Measurements from ENCODE around the gene CAB39. TPM values are rescaled to one million over a fixed set of nuclear protein-coding genes. Genes with fewer than 3 reads are reported as not detected.
"Not testable (repeated sequence)": the region's sequence is repeated elsewhere in the genome, so short reads cannot be mapped to it uniquely, and the experiment has no call there.

The CAB39 gene
- total and polyA plus RNA-seq, 2 donors (not counting 1 experiment from before 2014, with no cell fraction given) = 21.7 to 75.7 TPM

GRCh38 chr2:230700447-230700846 lies 12.2 kb upstream of the CAB39 start:
- DNase-seq (no peak), ATAC-seq (ENCODE audit: low read depth) (no peak)
- Histone ChIP-seq H3K79me2 (ENCODE audit: control insufficient read depth, insufficient read depth, low read length) (no peaks in the 10 kb centered on the region), H3K36me3 (replicated peaks in 1 of 2; ENCODE audit: control extremely low read depth in 1 of 2, control insufficient read depth in 1 of 2, extremely low read depth in 1 of 2, insufficient read depth in 2 of 2, low read length in 1 of 2) (no peaks in the 10 kb centered on the region), H3K9me3 (ENCODE audit: control extremely low read depth in 1 of 3, control insufficient read depth in 2 of 3, insufficient read depth in 1 of 3, low read length in 2 of 3) (peaks cover 0 to 14% (median 8%) of the 10 kb centered on the region in 3 donors), H3K27me3 (replicated peaks in 1 of 4; ENCODE audit: control extremely low read depth in 1 of 4, control insufficient read depth in 3 of 4, insufficient read depth in 4 of 4, low read length in 3 of 4) (no peaks in the 10 kb centered on the region), H3K4me2 (replicated peaks; ENCODE audit: low read depth, low read length, poor library complexity, severe bottlenecking) (no peak overlapping the region), H3K9ac (ENCODE audit: low read length) (no peak overlapping the region), H3K4me3 (ENCODE audit: control extremely low read depth in 1 of 5, extremely low read depth in 1 of 5, insufficient read depth in 1 of 5, low read depth in 2 of 5, low read length in 4 of 5) (no peak overlapping the region), H3K27ac (ENCODE audit: low read length in 2 of 2) (no peak overlapping the region), H4K20me1 (ENCODE audit: control insufficient read depth, insufficient read depth, low read length, poor library complexity, severe bottlenecking) (no peaks in the 10 kb centered on the region), H3K4me1 (ENCODE audit: control insufficient read depth in 2 of 2, insufficient read depth in 2 of 2, low read length in 2 of 2) (no peaks in the 10 kb centered on the region), H2AFZ (ENCODE audit: insufficient read depth, low read depth, low read length, poor library complexity, severe bottlenecking) (no peak overlapping the region)
- H3K27ac Mint-ChIP-seq = no peak overlapping the region
- H3K4me1 Mint-ChIP-seq = no peaks in the 10 kb centered on the region
- TF ChIP-seq, protein P1, sequence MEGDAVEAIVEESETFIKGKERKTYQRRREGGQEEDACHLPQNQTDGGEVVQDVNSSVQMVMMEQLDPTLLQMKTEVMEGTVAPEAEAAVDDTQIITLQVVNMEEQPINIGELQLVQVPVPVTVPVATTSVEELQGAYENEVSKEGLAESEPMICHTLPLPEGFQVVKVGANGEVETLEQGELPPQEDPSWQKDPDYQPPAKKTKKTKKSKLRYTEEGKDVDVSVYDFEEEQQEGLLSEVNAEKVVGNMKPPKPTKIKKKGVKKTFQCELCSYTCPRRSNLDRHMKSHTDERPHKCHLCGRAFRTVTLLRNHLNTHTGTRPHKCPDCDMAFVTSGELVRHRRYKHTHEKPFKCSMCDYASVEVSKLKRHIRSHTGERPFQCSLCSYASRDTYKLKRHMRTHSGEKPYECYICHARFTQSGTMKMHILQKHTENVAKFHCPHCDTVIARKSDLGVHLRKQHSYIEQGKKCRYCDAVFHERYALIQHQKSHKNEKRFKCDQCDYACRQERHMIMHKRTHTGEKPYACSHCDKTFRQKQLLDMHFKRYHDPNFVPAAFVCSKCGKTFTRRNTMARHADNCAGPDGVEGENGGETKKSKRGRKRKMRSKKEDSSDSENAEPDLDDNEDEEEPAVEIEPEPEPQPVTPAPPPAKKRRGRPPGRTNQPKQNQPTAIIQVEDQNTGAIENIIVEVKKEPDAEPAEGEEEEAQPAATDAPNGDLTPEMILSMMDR (IDR thresholded peaks at IDR 0.05) = no peak
- no peak for TF ChIP-seq EZH2 (IDR thresholded peaks at IDR 0.05; ENCODE audit: borderline replicate concordance, insufficient read depth, low read depth, low read length, poor library complexity, severe bottlenecking)
- H3K4me3 Mint-ChIP-seq = no peak overlapping the region
- CTCF ChIA-PET = no interaction called here
- POLR2A ChIA-PET = no interaction called here
- peaks cover 7% of the 10 kb centered on the region for H3K9me3 Mint-ChIP-seq (ENCODE audit: insufficient read depth)
- H3K27me3 Mint-ChIP-seq = no peaks in the 10 kb centered on the region
- intact Hi-C loops (cut with micrococcal nuclease) = no loop called here

GRCh38 chr2:230701308-230701707 lies 11.3 kb upstream of the CAB39 start:
- DNase-seq = no peak
- no CpG with 5 or more reads among the region's 3 CpGs for WGBS (ENCODE audit: insufficient coverage)
- H3K9ac ChIP-seq (ENCODE audit: low read length) = no peak overlapping the region
- no peaks in the 10 kb centered on the region for H3K4me1 ChIP-seq (ENCODE audit: control insufficient read depth in 2 of 2, insufficient read depth in 2 of 2, low read length in 2 of 2)
- POLR2A ChIA-PET = interaction anchor here (0.7 kb wide), 1 partner anchor 31 kb away, joined by 3 read pairs; no protein-coding TSS in a partner anchor
- no peak for ATAC-seq (ENCODE audit: low read depth)
- TF ChIP-seq, protein P1 (IDR thresholded peaks at IDR 0.05) = no peak
- TF ChIP-seq EZH2 (IDR thresholded peaks at IDR 0.05; ENCODE audit: borderline replicate concordance, insufficient read depth, low read depth, low read length, poor library complexity, severe bottlenecking) = no peak
- H3K9me3 ChIP-seq (ENCODE audit: control extremely low read depth in 1 of 3, control insufficient read depth in 2 of 3, insufficient read depth in 1 of 3, low read length in 2 of 3) = peaks cover 0 to 14% (median 8%) of the 10 kb centered on the region in 3 donors
- CTCF ChIA-PET = interaction anchor here (0.9 kb wide), 1 partner anchor 1648 kb away, joined by 3 read pairs; no protein-coding TSS in a partner anchor
- H3K4me3 ChIP-seq (ENCODE audit: control extremely low read depth in 1 of 5, extremely low read depth in 1 of 5, insufficient read depth in 1 of 5, low read depth in 2 of 5, low read length in 4 of 5) = no peak overlapping the region
- Mint-ChIP-seq H3K27ac (no peak overlapping the region), H3K9me3 (ENCODE audit: insufficient read depth) (peaks cover 7% of the 10 kb centered on the region), H3K4me3 (no peak overlapping the region), H3K27me3 (no peaks in the 10 kb centered on the region), H3K4me1 (no peaks in the 10 kb centered on the region)
- H3K27ac ChIP-seq (ENCODE audit: low read length in 2 of 2) = no peak overlapping the region
- H3K4me2 ChIP-seq (replicated peaks; ENCODE audit: low read depth, low read length, poor library complexity, severe bottlenecking) = no peak overlapping the region
- H3K79me2 ChIP-seq (ENCODE audit: control insufficient read depth, insufficient read depth, low read length) = no peaks in the 10 kb centered on the region
- intact Hi-C loops (cut with micrococcal nuclease) = no loop called here
- no peaks in the 10 kb centered on the region for H3K27me3 ChIP-seq (replicated peaks in 1 of 4; ENCODE audit: control extremely low read depth in 1 of 4, control insufficient read depth in 3 of 4, insufficient read depth in 4 of 4, low read length in 3 of 4)
- no peaks in the 10 kb centered on the region for H4K20me1 ChIP-seq (ENCODE audit: control insufficient read depth, insufficient read depth, low read length, poor library complexity, severe bottlenecking)
- no peaks in the 10 kb centered on the region for H3K36me3 ChIP-seq (replicated peaks in 1 of 2; ENCODE audit: control extremely low read depth in 1 of 2, control insufficient read depth in 1 of 2, extremely low read depth in 1 of 2, insufficient read depth in 2 of 2, low read length in 1 of 2)
- H2AFZ ChIP-seq (ENCODE audit: insufficient read depth, low read depth, low read length, poor library complexity, severe bottlenecking) = no peak overlapping the region

DNA sequence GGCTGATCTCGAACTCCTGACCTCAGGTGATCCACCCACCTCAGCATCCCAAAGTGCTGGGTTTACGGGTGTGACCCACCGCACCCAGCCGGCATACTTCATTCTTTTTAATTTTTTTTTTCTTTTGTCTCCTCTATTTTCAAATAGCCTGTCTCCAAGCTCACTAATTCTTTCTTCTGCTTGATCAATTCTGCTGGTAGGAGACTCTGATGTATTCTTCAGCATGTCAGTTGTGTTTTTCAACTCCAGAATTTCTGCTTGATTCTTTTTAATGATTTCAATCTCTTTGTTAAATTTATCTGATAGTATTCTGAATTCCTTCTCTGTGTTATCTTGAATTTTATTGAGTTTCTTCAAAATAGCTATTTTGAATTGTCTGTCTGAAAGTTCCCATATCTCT lies 10.2 kb upstream of the CAB39 start:
- POLR2A ChIA-PET; CTCF ChIA-PET; H3K9me3 Mint-ChIP-seq (ENCODE audit: insufficient read depth): not testable (repeated sequence)

More for the DNA sequence above, 10.2 kb upstream of the CAB39 start:
- H2AFZ ChIP-seq (ENCODE audit: insufficient read depth, low read depth, low read length, poor library complexity, severe bottlenecking); H3K9ac ChIP-seq (ENCODE audit: low read length); H3K27ac ChIP-seq (ENCODE audit: low read length in 2 of 2); H3K4me3 ChIP-seq (ENCODE audit: control extremely low read depth in 1 of 5, extremely low read depth in 1 of 5, insufficient read depth in 1 of 5, low read depth in 2 of 5, low read length in 4 of 5); DNase-seq; H3K79me2 ChIP-seq (ENCODE audit: control insufficient read depth, insufficient read depth, low read length); H3K27me3 ChIP-seq (replicated peaks in 1 of 4; ENCODE audit: control extremely low read depth in 1 of 4, control insufficient read depth in 3 of 4, insufficient read depth in 4 of 4, low read length in 3 of 4); intact Hi-C loops (cut with micrococcal nuclease); H3K36me3 ChIP-seq (replicated peaks in 1 of 2; ENCODE audit: control extremely low read depth in 1 of 2, control insufficient read depth in 1 of 2, extremely low read depth in 1 of 2, insufficient read depth in 2 of 2, low read length in 1 of 2); H3K4me2 ChIP-seq (replicated peaks; ENCODE audit: low read depth, low read length, poor library complexity, severe bottlenecking); H4K20me1 ChIP-seq (ENCODE audit: control insufficient read depth, insufficient read depth, low read length, poor library complexity, severe bottlenecking); H3K27me3 Mint-ChIP-seq; H3K4me3 Mint-ChIP-seq; ATAC-seq (ENCODE audit: low read depth); H3K4me1 ChIP-seq (ENCODE audit: control insufficient read depth in 2 of 2, insufficient read depth in 2 of 2, low read length in 2 of 2); H3K4me1 Mint-ChIP-seq; H3K27ac Mint-ChIP-seq: not testable (repeated sequence)
- WGBS (ENCODE audit: insufficient coverage) = no CpG with 5 or more reads among the region's 4 CpGs
- peaks cover 0 to 14% (median 8%) of the 10 kb centered on the region in 3 donors for H3K9me3 ChIP-seq (ENCODE audit: control extremely low read depth in 1 of 3, control insufficient read depth in 2 of 3, insufficient read depth in 1 of 3, low read length in 2 of 3)

Data from B cell (primary cell).